ENCODE measurements around the gene CHST11.

CHST11 gene

DNA sequence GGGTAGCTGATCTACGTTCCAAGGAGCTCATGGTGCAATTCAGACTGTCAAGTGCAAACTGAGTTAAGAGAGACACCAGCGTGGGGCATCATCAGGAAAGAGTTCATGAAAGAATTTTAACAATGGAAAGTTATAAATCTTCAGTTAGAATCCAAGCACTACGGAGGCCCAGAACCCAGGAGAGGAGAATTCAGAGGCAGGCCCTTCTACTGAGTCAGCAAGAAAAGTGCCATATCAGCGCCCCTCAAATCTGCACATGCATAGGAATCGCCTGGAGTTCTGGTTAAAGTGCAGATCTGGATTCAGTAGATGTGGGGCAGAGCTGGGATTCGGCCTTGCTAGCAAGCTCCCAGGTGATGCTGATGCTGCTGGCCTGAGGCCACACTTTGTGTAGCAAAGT is 45.9 kb downstream of the CHST11 start:
- no peak overlapping the region for H3K4me3 ChIP-seq (ENCODE audit: low read length)
- TF ChIP-seq CTCF (conservative IDR thresholded peaks at IDR 0.05; ENCODE audit: low read length) = no peak
- DNase-seq (ENCODE audit: low read depth) = no peak

DNA sequence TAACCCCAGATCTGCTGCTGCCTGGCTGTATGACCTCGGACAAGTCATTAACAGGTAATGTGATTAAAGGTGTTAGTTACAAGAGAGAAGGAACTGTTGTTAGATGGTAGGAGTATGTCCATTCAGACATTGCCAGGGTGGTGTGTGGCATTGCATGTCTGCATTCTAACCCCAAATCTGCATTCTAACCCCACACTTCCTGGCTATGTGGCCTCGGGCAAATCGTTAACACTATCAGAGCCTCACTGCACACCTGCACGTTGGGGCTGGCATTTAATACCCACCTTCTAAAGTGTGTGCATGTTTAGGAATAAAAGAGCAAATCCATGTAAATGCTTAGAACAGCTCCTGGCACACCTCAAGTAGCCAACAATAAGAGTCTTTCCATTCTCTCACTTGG is 46.4 kb downstream of the CHST11 start:
- no peak for DNase-seq (ENCODE audit: low read depth)
- H3K4me3 ChIP-seq (ENCODE audit: low read length) = no peak overlapping the region
- no peak for TF ChIP-seq CTCF (conservative IDR thresholded peaks at IDR 0.05; ENCODE audit: low read length)

DNA sequence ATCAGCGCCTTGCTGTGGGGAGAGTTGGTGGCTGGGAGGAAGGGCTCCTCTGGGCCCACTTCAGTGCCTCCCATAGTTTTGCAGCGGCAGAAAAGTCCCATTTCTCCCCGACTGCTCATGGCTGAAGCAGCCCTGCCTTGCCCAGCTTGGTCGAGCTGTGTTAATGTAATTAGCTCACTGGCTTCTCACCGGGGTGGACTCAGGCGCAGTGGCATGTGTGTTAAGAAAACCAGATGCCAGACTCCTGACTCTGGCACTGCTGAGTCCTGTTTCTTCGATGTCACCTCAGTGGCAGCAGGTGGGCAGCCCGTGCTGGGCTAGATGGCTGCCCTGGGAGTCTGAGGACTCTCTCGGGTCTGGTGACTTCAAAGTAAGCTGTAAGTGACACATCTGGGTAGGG is 47.4 kb downstream of the CHST11 start:
- DNase-seq (ENCODE audit: low read depth) = no peak
- no peak for TF ChIP-seq CTCF (conservative IDR thresholded peaks at IDR 0.05; ENCODE audit: low read length)
- H3K4me3 ChIP-seq (ENCODE audit: low read length) = no peak overlapping the region

DNA sequence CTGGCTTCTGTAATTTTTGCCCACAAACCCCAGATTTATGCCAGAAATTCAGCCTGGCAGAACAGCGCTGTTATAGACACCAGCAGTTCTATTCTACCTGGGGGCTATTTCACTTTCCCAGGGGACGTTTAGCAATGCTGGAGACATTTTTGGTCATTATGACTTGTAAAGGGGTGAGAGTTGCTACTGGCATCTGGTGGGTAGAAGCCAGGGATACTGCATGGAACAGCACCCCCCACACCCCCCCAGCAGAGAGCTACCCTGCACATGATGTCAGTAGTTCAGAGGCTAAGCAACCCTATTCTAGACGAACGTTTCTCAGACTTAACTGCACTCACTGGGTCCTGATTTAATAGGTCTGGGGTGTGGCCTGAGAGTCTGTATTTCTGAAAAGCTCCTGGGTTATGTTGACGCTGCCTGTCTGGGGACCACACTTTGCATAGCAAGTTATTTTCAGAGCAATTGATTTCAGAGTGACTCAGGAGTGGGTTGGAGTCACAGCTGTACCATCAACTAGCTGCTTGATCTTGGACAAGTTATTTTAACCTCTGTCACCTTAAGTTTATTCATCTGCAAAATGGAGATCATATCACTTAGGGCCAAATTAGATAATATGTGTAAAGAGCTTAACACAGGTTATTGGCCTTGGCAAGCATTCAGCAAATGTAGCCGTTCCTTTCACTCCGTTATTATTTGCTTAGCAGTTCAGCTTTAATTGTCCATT is 48.5 kb downstream of the CHST11 start:
- DNase-seq (ENCODE audit: low read depth) = no peak
- TF ChIP-seq CTCF (conservative IDR thresholded peaks at IDR 0.05; ENCODE audit: low read length) = no peak
- no peak overlapping the region for H3K4me3 ChIP-seq (ENCODE audit: low read length)

GRCh38 chr12:104506676-104507401 is 50.1 kb downstream of the CHST11 start:
- H3K4me3 ChIP-seq (ENCODE audit: low read length) = no peak overlapping the region
- TF ChIP-seq CTCF (conservative IDR thresholded peaks at IDR 0.05; ENCODE audit: low read length) = no peak
- no peak for DNase-seq (ENCODE audit: low read depth)

- DNase-seq (ENCODE audit: low read depth) = no peak
- no peak for TF ChIP-seq CTCF (conservative IDR thresholded peaks at IDR 0.05; ENCODE audit: low read length)
- no peak overlapping the region for H3K4me3 ChIP-seq (ENCODE audit: low read length)
Observed at GRCh38 chr12:104507672-104508071, 50.9 kb downstream of the CHST11 start.

Data from AG10803 (cell line).